ENCODE data around the gene RBM46. TPM values are rescaled to one million over a fixed set of nuclear protein-coding genes. Genes with fewer than 3 reads are reported as not detected.

RBM46 gene
- total RNA-seq, 1 experiment from 2014 or later, result 4.6 TPM

DNA sequence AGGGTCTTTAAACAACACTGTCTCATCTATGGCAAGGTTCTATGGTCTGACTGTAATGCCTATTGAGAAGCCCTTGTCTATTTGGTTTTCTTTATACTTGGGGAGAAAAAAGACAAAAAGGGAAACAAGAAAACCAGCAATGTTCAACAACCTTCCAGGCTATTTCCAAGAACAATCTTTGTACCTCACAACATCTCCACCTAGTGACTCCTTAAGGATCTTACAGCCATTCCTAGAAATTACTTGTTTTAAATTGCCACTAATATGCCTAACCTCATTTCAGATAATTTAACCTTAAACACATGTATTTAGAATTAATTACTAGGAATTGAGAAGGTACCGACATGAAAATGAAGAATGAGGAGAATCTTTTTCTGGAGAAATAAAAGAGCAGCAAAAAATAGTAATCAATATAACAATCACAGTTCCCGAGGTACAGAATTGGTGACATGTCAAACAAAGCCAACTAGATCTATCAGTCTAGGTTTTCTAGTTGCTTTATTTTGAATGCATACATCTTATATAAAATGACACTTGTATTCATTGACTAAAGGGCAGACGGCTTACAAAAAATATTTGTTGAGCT is 1.6 kb upstream of the RBM46 start:
- TF ChIP-seq, protein P1, sequence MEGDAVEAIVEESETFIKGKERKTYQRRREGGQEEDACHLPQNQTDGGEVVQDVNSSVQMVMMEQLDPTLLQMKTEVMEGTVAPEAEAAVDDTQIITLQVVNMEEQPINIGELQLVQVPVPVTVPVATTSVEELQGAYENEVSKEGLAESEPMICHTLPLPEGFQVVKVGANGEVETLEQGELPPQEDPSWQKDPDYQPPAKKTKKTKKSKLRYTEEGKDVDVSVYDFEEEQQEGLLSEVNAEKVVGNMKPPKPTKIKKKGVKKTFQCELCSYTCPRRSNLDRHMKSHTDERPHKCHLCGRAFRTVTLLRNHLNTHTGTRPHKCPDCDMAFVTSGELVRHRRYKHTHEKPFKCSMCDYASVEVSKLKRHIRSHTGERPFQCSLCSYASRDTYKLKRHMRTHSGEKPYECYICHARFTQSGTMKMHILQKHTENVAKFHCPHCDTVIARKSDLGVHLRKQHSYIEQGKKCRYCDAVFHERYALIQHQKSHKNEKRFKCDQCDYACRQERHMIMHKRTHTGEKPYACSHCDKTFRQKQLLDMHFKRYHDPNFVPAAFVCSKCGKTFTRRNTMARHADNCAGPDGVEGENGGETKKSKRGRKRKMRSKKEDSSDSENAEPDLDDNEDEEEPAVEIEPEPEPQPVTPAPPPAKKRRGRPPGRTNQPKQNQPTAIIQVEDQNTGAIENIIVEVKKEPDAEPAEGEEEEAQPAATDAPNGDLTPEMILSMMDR (IDR thresholded peaks at IDR 0.05), result peak; percentile 59
- TF ChIP-seq OVOL2 (CRISPR knock-in tag; IDR thresholded peaks at IDR 0.05; ENCODE audit: borderline replicate concordance), result no peak
- H3K36me3 Mint-ChIP-seq, result no peaks in the 10 kb centered on the region
- H3K27ac Mint-ChIP-seq, result no peak overlapping the region
- no peak overlapping the region for H3K4me3 Mint-ChIP-seq
- no peaks in the 10 kb centered on the region for H3K9me3 Mint-ChIP-seq
- POLR2A ChIA-PET, result no interaction called here
- CTCF ChIA-PET, result interaction anchor here (1.0 to 1.5 kb wide), 7 partner anchors 59 to 220 kb away, joined by 3 to 15 read pairs (median 4); no protein-coding TSS in a partner anchor
- H3K27me3 Mint-ChIP-seq (ENCODE audit: low read depth), result no peaks in the 10 kb centered on the region
- H3K4me1 Mint-ChIP-seq, result peaks cover 19% of the 10 kb centered on the region
- no peak for DNase-seq (ENCODE audit: low spot score)
- peak; percentile 44 for ATAC-seq

DNA sequence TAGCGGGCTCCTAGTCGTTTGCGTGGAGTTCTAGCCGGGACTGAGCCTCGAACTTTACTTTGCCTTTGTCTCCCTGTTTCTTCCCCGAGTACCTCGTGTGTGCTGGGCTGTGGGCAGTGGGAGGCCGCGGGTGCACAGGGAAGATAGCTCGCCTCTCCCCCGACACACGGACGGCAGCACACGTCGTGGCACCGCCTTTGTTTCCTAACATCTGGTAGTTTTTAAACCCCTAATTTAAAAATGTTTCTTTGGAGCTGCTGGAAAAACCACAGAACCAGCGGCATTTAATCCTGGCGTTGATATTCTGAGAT is 866 bp downstream of the RBM46 start:
- ATAC-seq (no peak; the same call in 1 of the 2 replicates), DNase-seq (ENCODE audit: low spot score) (no peak)
- H3K36me3 Mint-ChIP-seq, result no peaks in the 10 kb centered on the region
- CTCF ChIA-PET, result interaction anchor here (0.9 to 3.0 kb wide), 4 partner anchors 38 to 223 kb away, joined by 3 to 10 read pairs (median 7); partner anchors contain the start of gene LRAT
- H3K9me3 Mint-ChIP-seq, result no peaks in the 10 kb centered on the region
- H3K4me3 Mint-ChIP-seq, result peak overlapping the region; percentile 58
- H3K27ac Mint-ChIP-seq, result no peak overlapping the region
- H3K27me3 Mint-ChIP-seq (ENCODE audit: low read depth), result no peaks in the 10 kb centered on the region
- H3K4me1 Mint-ChIP-seq, result peaks cover 19% of the 10 kb centered on the region
- POLR2A ChIA-PET, result no interaction called here
- no peak for TF ChIP-seq ETV6 (CRISPR knock-in tag; IDR thresholded peaks at IDR 0.05)
- TF ChIP-seq ZNF138 (CRISPR knock-in tag; conservative IDR thresholded peaks at IDR 0.05), result no peak
- TF ChIP-seq, protein P2, sequence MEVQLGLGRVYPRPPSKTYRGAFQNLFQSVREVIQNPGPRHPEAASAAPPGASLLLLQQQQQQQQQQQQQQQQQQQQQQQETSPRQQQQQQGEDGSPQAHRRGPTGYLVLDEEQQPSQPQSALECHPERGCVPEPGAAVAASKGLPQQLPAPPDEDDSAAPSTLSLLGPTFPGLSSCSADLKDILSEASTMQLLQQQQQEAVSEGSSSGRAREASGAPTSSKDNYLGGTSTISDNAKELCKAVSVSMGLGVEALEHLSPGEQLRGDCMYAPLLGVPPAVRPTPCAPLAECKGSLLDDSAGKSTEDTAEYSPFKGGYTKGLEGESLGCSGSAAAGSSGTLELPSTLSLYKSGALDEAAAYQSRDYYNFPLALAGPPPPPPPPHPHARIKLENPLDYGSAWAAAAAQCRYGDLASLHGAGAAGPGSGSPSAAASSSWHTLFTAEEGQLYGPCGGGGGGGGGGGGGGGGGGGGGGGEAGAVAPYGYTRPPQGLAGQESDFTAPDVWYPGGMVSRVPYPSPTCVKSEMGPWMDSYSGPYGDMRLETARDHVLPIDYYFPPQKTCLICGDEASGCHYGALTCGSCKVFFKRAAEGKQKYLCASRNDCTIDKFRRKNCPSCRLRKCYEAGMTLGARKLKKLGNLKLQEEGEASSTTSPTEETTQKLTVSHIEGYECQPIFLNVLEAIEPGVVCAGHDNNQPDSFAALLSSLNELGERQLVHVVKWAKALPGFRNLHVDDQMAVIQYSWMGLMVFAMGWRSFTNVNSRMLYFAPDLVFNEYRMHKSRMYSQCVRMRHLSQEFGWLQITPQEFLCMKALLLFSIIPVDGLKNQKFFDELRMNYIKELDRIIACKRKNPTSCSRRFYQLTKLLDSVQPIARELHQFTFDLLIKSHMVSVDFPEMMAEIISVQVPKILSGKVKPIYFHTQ (CRISPR knock-in tag; IDR thresholded peaks at IDR 0.05), result no peak
- TF ChIP-seq, protein P3, sequence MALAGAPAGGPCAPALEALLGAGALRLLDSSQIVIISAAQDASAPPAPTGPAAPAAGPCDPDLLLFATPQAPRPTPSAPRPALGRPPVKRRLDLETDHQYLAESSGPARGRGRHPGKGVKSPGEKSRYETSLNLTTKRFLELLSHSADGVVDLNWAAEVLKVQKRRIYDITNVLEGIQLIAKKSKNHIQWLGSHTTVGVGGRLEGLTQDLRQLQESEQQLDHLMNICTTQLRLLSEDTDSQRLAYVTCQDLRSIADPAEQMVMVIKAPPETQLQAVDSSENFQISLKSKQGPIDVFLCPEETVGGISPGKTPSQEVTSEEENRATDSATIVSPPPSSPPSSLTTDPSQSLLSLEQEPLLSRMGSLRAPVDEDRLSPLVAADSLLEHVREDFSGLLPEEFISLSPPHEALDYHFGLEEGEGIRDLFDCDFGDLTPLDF (CRISPR knock-in tag; IDR thresholded peaks at IDR 0.05), result no peak
- TF ChIP-seq ATF1 (CRISPR knock-in tag; IDR thresholded peaks at IDR 0.05), result no peak
- TF ChIP-seq, protein P4, sequence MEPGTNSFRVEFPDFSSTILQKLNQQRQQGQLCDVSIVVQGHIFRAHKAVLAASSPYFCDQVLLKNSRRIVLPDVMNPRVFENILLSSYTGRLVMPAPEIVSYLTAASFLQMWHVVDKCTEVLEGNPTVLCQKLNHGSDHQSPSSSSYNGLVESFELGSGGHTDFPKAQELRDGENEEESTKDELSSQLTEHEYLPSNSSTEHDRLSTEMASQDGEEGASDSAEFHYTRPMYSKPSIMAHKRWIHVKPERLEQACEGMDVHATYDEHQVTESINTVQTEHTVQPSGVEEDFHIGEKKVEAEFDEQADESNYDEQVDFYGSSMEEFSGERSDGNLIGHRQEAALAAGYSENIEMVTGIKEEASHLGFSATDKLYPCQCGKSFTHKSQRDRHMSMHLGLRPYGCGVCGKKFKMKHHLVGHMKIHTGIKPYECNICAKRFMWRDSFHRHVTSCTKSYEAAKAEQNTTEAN (CRISPR knock-in tag; IDR thresholded peaks at IDR 0.05), result no peak
- no peak for TF ChIP-seq IRF2 (CRISPR knock-in tag; IDR thresholded peaks at IDR 0.05; ENCODE audit: borderline replicate concordance, low read depth)
- TF ChIP-seq NR3C1 (CRISPR knock-in tag; conservative IDR thresholded peaks at IDR 0.05; ENCODE audit: low read depth), result no peak
- TF ChIP-seq, protein P5, sequence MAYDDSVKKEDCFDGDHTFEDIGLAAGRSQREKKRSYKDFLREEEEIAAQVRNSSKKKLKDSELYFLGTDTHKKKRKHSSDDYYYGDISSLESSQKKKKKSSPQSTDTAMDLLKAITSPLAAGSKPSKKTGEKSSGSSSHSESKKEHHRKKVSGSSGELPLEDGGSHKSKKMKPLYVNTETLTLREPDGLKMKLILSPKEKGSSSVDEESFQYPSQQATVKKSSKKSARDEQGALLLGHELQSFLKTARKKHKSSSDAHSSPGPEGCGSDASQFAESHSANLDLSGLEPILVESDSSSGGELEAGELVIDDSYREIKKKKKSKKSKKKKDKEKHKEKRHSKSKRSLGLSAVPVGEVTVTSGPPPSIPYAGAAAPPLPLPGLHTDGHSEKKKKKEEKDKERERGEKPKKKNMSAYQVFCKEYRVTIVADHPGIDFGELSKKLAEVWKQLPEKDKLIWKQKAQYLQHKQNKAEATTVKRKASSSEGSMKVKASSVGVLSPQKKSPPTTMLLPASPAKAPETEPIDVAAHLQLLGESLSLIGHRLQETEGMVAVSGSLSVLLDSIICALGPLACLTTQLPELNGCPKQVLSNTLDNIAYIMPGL (CRISPR knock-in tag; IDR thresholded peaks at IDR 0.05), result no peak
- TF ChIP-seq GABPB1 (CRISPR knock-in tag; IDR thresholded peaks at IDR 0.05), result no peak
- TF ChIP-seq, protein P6, sequence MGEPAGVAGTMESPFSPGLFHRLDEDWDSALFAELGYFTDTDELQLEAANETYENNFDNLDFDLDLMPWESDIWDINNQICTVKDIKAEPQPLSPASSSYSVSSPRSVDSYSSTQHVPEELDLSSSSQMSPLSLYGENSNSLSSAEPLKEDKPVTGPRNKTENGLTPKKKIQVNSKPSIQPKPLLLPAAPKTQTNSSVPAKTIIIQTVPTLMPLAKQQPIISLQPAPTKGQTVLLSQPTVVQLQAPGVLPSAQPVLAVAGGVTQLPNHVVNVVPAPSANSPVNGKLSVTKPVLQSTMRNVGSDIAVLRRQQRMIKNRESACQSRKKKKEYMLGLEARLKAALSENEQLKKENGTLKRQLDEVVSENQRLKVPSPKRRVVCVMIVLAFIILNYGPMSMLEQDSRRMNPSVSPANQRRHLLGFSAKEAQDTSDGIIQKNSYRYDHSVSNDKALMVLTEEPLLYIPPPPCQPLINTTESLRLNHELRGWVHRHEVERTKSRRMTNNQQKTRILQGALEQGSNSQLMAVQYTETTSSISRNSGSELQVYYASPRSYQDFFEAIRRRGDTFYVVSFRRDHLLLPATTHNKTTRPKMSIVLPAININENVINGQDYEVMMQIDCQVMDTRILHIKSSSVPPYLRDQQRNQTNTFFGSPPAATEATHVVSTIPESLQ (CRISPR knock-in tag; IDR thresholded peaks at IDR 0.05), result no peak
- no peak for TF ChIP-seq HMGA2 (CRISPR knock-in tag; IDR thresholded peaks at IDR 0.05)
- no peak for TF ChIP-seq SOX15 (CRISPR knock-in tag; IDR thresholded peaks at IDR 0.05)
- no peak for TF ChIP-seq FOXK1 (CRISPR knock-in tag; IDR thresholded peaks at IDR 0.05)
- TF ChIP-seq, protein P7, sequence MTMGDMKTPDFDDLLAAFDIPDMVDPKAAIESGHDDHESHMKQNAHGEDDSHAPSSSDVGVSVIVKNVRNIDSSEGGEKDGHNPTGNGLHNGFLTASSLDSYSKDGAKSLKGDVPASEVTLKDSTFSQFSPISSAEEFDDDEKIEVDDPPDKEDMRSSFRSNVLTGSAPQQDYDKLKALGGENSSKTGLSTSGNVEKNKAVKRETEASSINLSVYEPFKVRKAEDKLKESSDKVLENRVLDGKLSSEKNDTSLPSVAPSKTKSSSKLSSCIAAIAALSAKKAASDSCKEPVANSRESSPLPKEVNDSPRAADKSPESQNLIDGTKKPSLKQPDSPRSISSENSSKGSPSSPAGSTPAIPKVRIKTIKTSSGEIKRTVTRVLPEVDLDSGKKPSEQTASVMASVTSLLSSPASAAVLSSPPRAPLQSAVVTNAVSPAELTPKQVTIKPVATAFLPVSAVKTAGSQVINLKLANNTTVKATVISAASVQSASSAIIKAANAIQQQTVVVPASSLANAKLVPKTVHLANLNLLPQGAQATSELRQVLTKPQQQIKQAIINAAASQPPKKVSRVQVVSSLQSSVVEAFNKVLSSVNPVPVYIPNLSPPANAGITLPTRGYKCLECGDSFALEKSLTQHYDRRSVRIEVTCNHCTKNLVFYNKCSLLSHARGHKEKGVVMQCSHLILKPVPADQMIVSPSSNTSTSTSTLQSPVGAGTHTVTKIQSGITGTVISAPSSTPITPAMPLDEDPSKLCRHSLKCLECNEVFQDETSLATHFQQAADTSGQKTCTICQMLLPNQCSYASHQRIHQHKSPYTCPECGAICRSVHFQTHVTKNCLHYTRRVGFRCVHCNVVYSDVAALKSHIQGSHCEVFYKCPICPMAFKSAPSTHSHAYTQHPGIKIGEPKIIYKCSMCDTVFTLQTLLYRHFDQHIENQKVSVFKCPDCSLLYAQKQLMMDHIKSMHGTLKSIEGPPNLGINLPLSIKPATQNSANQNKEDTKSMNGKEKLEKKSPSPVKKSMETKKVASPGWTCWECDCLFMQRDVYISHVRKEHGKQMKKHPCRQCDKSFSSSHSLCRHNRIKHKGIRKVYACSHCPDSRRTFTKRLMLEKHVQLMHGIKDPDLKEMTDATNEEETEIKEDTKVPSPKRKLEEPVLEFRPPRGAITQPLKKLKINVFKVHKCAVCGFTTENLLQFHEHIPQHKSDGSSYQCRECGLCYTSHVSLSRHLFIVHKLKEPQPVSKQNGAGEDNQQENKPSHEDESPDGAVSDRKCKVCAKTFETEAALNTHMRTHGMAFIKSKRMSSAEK (CRISPR knock-in tag; IDR thresholded peaks at IDR 0.05; ENCODE audit: borderline replicate concordance), result no peak
